Activated naive CD4-positive, alpha-beta T cell treated with anti-CD3 and anti-CD28 coated beads for 36 hours (primary cell): ENCODE data around the gene SRRD. TPM values are rescaled to one million over a fixed set of nuclear protein-coding genes. Genes with fewer than 3 reads are reported as not detected.

Experiments used
- CTCF ChIA-PET: fragments of 350-600 bp; sonication (Branson Sonifier 250); formaldehyde crosslinking; loops from one replicate; lab custom pipeline; 2021; ENCODE audit warnings: antibody characterized with exemption; lab: Charles Lee
- DNase-seq: peaks from one replicate; pipeline ENCODE4 v3.0.0-alpha.2; 2020
- H3K27ac Mint-ChIP-seq: one replicate; pipeline ENCODE4 v1.8.0; 2021; ENCODE audit warnings: mild to moderate bottlenecking, mixed read lengths
- H3K27me3 Mint-ChIP-seq: one replicate; pipeline ENCODE4 v1.8.0; 2021; ENCODE audit warnings: low read depth, mixed read lengths
- H3K36me3 Mint-ChIP-seq: one replicate; pipeline ENCODE4 v1.8.0; 2021; ENCODE audit warnings: low read depth, mixed read lengths
- H3K4me1 Mint-ChIP-seq: one replicate; pipeline ENCODE4 v1.8.0; 2021; ENCODE audit warnings: low read depth, mixed read lengths
- H3K4me3 Mint-ChIP-seq: one replicate; pipeline ENCODE4 v1.8.0; 2021; ENCODE audit warnings: mild to moderate bottlenecking, moderate library complexity, mixed read lengths
- H3K9me3 Mint-ChIP-seq: one replicate; pipeline ENCODE4 v1.8.0; 2021; ENCODE audit warnings: mixed read lengths
- intact Hi-C: fragments of 100-400 bp; cut with micrococcal nuclease; formaldehyde crosslinking; loops from one replicate; pipeline ENCODE4 v1.15.1; 2023
- total RNA-seq, 2 experiments: library from RNA; stranded (reverse); gene quantifications; one replicate each; pipeline ENCODE4 v1.2.3, GENCODE V29; 2021

SRRD gene
- total RNA-seq, 2 experiments from 2014 or later, result 20.8 to 21.6 TPM

GRCh38 chr22:26446808-26447515, 36.7 kb upstream of the SRRD start:
- no peak for DNase-seq
- Mint-ChIP-seq H3K4me3 (no peak overlapping the region), H3K4me1 (no peaks in the 10 kb centered on the region), H3K27ac (no peak overlapping the region), H3K9me3 (no peaks in the 10 kb centered on the region), H3K27me3 (no peaks in the 10 kb centered on the region), H3K36me3 (no peaks in the 10 kb centered on the region)
- CTCF ChIA-PET, result interaction anchor here (0.8 kb wide), 1 partner anchor 16 kb away, joined by 3 read pairs; no protein-coding TSS in a partner anchor
- intact Hi-C loops, result no loop called here

DNA sequence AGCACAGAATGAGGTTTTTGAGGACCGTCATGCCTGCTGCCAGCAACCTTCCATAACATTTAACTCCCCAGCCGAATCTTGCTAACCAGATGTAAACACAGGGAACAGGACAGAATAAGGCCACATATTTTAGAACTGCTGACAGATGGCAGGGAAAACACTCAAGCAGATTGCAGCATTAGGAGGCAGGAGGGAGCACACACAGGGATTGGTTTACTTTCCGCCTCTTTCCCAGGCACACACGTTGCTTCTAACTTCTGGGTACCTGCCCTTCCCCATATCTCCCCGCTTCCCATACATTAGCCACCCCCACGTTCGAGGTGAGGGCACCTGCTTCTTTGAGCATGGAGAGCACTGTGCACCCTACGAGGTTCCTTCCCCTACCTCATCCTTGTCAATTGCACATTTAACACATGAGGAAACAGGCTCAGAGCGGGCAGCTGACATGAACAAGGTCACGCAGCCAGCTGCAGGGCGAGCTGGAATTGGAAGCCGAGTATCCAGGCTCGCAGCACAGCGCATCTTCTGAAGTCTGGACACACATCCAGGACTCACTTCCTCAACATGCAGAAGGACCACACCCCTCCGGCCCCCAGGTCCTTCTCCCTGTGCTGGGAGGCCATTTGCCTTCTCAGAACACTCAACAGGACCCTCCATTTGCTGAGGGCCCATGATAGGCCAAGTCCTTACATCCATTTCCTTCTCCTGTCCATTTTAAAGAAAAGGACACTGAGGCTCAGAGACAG, 35.9 kb upstream of the SRRD start:
- DNase-seq, result no peak
- Mint-ChIP-seq H3K36me3 (no peaks in the 10 kb centered on the region), H3K4me3 (no peak overlapping the region), H3K9me3 (no peaks in the 10 kb centered on the region), H3K27me3 (no peaks in the 10 kb centered on the region), H3K27ac (no peak overlapping the region), H3K4me1 (no peaks in the 10 kb centered on the region)
- intact Hi-C loops, result no loop called here
- CTCF ChIA-PET, result interaction anchor here (0.6 to 0.9 kb wide), 3 partner anchors 14 to 47 kb away, joined by 3 read pairs; no protein-coding TSS in a partner anchor

GRCh38 chr22:26448334-26448733, 35.3 kb upstream of the SRRD start:
- H3K36me3 Mint-ChIP-seq, result no peaks in the 10 kb centered on the region
- no peak overlapping the region for H3K27ac Mint-ChIP-seq
- no peaks in the 10 kb centered on the region for H3K9me3 Mint-ChIP-seq
- intact Hi-C loops, result no loop called here
- CTCF ChIA-PET, result interaction anchor here (0.6 to 0.9 kb wide), 3 partner anchors 14 to 48 kb away, joined by 3 read pairs; no protein-coding TSS in a partner anchor
- H3K4me1 Mint-ChIP-seq, result no peaks in the 10 kb centered on the region
- H3K4me3 Mint-ChIP-seq, result no peak overlapping the region
- DNase-seq, result no peak
- H3K27me3 Mint-ChIP-seq, result no peaks in the 10 kb centered on the region

DNA sequence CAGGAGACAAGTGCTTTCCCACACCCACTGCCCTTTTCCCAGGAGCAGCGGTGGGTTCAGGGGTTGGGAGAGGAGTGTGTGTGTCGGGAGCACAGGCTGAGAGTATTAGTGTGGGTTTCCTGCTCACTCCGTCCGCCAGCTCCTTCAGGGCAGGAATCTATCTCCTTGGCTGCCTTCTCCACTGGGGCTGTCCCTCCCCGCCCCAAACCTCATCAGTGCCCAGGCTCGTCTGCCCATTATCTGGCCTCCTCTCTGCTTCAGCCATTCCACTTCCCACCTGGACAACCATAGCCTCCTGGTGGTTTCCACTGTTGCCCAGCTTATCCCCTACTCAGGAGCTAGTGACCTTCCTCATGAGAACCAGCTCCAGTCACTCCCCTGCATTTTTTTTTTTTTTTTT, 34.7 kb upstream of the SRRD start:
- no peak overlapping the region for H3K27ac Mint-ChIP-seq
- no peaks in the 10 kb centered on the region for H3K9me3 Mint-ChIP-seq
- intact Hi-C loops, result no loop called here
- H3K36me3 Mint-ChIP-seq, result no peaks in the 10 kb centered on the region
- H3K4me1 Mint-ChIP-seq, result no peaks in the 10 kb centered on the region
- no peak overlapping the region for H3K4me3 Mint-ChIP-seq
- H3K27me3 Mint-ChIP-seq, result no peaks in the 10 kb centered on the region
- CTCF ChIA-PET, result interaction anchor here (1.5 kb wide), 1 partner anchor 11 kb away, joined by 6 read pairs; no protein-coding TSS in a partner anchor
- DNase-seq, result no peak

DNA sequence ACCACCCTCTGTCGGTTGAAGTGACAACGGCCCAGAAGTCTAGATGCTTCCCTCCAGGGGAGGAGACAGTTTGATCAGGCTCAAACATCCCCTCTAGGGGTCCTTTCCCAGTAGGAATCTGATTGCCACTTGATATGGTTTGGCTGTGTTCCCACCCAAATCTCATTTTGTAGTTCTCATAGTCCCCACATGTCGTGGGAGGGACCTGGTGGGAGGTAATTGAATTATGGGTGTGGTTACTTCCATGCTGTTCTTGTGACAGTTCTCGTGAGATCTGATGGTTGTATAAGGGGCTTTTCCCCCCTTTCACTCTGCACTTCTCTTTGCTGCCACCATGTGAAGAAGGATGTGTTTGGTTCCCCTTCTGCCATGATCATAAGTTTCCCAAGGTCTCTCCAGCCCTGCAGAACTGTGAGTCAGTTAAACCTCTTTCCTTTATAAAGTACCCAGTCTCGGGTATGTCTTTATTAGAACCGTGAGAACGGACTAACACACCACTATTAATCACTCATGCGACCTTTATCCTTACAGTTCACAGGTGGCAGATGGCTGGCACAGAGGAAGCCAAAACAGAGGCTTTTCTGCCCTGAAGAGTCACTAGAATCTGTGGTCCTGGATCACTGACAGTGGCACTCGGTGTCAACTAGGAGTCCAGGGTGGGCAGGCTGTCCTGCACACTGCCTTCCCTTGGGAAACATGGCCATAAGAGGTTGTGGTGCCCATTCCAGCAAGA, 33.1 kb upstream of the SRRD start:
- Mint-ChIP-seq H3K4me1 (no peaks in the 10 kb centered on the region), H3K27ac (no peak overlapping the region), H3K9me3 (no peaks in the 10 kb centered on the region), H3K4me3 (no peak overlapping the region), H3K27me3 (no peaks in the 10 kb centered on the region), H3K36me3 (no peaks in the 10 kb centered on the region)
- DNase-seq, result no peak
- CTCF ChIA-PET, result no interaction called here
- intact Hi-C loops, result no loop called here

GRCh38 chr22:26452236-26453016, 31.3 kb upstream of the SRRD start:
- intact Hi-C loops, result no loop called here
- Mint-ChIP-seq H3K9me3 (no peaks in the 10 kb centered on the region), H3K4me3 (no peak overlapping the region), H3K4me1 (no peaks in the 10 kb centered on the region), H3K27ac (no peak overlapping the region), H3K27me3 (no peaks in the 10 kb centered on the region), H3K36me3 (peaks cover 5% of the 10 kb centered on the region)
- DNase-seq, result no peak
- CTCF ChIA-PET, result no interaction called here

GRCh38 chr22:26453216-26453615, 30.5 kb upstream of the SRRD start:
- no peak for DNase-seq
- Mint-ChIP-seq H3K27ac (no peak overlapping the region), H3K4me3 (no peak overlapping the region), H3K9me3 (no peaks in the 10 kb centered on the region), H3K27me3 (no peaks in the 10 kb centered on the region), H3K4me1 (no peaks in the 10 kb centered on the region), H3K36me3 (peaks cover 8% of the 10 kb centered on the region)
- intact Hi-C loops, result no loop called here
- CTCF ChIA-PET, result interaction anchor here (1.0 kb wide), 1 partner anchor 22 kb away, joined by 6 read pairs; no protein-coding TSS in a partner anchor

DNA sequence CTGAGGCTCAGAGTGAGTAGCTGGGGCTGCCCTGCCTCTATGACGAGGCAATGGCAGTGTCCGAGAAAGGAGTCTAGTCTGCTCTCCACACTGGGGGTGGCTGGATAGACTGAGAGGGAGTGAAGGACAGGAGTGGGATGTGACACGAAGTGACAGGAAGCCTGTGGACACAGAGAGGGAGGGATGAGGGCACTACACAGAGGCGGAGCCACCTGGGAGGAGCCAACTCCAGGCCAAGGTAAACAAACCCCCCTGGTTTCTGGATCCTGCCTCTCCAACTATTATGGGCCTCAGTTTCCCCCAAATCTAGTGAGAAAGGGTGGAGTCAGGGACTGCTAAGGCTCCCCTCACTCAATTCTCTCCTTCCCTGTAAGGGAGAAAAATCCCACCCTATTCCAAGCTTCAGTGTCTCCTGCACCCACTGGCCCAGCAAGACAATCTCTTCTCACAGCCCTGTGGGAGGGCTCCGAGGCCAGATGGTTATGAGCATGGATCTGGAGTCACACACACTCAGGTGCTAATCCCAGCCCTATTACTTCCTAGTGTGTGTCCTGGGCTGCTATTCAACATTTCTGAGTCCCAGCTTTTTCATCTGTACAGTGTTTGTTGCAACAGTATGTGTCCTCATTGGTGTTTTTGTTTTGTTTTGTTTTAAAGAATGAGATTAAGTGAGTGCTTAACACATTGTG, 29.7 kb upstream of the SRRD start:
- CTCF ChIA-PET, result interaction anchor here (1.0 kb wide), 1 partner anchor 23 kb away, joined by 6 read pairs; no protein-coding TSS in a partner anchor
- DNase-seq, result no peak
- H3K27me3 Mint-ChIP-seq, result no peaks in the 10 kb centered on the region
- no peak overlapping the region for H3K27ac Mint-ChIP-seq
- intact Hi-C loops, result no loop called here
- peaks cover 10% of the 10 kb centered on the region for H3K36me3 Mint-ChIP-seq
- no peaks in the 10 kb centered on the region for H3K4me1 Mint-ChIP-seq
- H3K4me3 Mint-ChIP-seq, result no peak overlapping the region
- no peaks in the 10 kb centered on the region for H3K9me3 Mint-ChIP-seq

GRCh38 chr22:26457661-26458272, 25.9 kb upstream of the SRRD start:
- intact Hi-C loops, result no loop called here
- DNase-seq, result no peak
- H3K4me3 Mint-ChIP-seq, result no peak overlapping the region
- no peaks in the 10 kb centered on the region for H3K27me3 Mint-ChIP-seq
- CTCF ChIA-PET, result no interaction called here
- peaks cover 13% of the 10 kb centered on the region for H3K36me3 Mint-ChIP-seq
- no peak overlapping the region for H3K27ac Mint-ChIP-seq
- H3K4me1 Mint-ChIP-seq, result no peaks in the 10 kb centered on the region
- H3K9me3 Mint-ChIP-seq, result no peaks in the 10 kb centered on the region

DNA sequence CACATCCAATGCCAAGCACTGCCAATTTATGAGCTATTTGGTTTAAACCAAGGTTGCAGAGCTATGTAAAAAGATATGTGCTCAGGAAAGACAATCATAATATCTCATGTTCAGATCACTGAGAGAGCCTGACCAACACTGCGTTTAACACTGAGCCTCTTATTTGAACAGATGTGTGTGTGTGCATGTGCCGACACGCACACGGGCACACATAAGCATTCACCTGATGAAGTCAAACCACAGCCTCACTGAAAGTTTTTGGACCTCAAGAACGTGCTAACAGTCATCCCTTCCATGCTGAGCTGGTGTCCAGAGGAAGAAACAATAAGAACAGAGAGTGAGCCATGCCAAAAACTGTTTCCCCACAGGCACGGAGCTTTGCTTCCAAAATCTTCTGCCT, 23.5 kb upstream of the SRRD start:
- intact Hi-C loops, result loop anchor here (5.0 kb wide), 1 partner anchor 33 kb away; the partner anchor contains the start of gene ASPHD2
- H3K27ac Mint-ChIP-seq, result no peak overlapping the region
- no peaks in the 10 kb centered on the region for H3K4me1 Mint-ChIP-seq
- no peak for DNase-seq
- no peak overlapping the region for H3K4me3 Mint-ChIP-seq
- CTCF ChIA-PET, result interaction anchor here (0.6 to 4.8 kb wide), 18 partner anchors 9 to 96 kb away, joined by 3 to 44 read pairs (median 5); no protein-coding TSS in a partner anchor
- H3K9me3 Mint-ChIP-seq, result no peaks in the 10 kb centered on the region
- no peaks in the 10 kb centered on the region for H3K27me3 Mint-ChIP-seq
- peaks cover 13% of the 10 kb centered on the region for H3K36me3 Mint-ChIP-seq
